Measurements from ENCODE around the gene GDPD3.
"Not testable (repeated sequence)": the region's sequence is repeated elsewhere in the genome, so short reads cannot be mapped to it uniquely, and the experiment has no call there.

GDPD3 gene

GRCh38 chr16:30139583-30140481 lies 26.5 kb upstream of the GDPD3 start:
- no peak for TF ChIP-seq CTCF (IDR thresholded peaks at IDR 0.05; ENCODE audit: insufficient read depth, missing control alignments)
- DNase-seq (ENCODE audit: insufficient read length, low spot score) (no peak), FAIRE-seq (no peak)

DNA sequence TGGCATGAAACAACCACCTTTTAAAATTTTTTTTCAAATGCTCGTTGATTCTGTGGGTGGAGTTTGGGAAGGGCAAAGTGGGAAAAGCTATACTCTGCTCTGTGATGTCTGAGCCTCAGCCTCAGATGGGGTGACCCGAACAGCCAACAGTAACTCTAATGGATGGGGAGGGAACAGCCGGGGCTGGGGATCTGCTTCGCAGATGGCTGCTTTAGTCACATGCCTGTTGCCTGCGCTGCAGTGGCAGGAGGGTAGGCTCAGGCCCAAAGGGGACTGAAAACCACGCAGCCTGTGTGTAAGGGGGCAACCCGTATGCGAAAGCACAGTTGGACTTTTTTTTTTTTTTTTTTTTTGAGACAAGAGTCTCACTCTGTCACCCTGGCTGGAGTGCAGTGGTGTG lies 24.6 kb upstream of the GDPD3 start:
- TF ChIP-seq CTCF (IDR thresholded peaks at IDR 0.05; ENCODE audit: insufficient read depth, missing control alignments), result no peak

DNA sequence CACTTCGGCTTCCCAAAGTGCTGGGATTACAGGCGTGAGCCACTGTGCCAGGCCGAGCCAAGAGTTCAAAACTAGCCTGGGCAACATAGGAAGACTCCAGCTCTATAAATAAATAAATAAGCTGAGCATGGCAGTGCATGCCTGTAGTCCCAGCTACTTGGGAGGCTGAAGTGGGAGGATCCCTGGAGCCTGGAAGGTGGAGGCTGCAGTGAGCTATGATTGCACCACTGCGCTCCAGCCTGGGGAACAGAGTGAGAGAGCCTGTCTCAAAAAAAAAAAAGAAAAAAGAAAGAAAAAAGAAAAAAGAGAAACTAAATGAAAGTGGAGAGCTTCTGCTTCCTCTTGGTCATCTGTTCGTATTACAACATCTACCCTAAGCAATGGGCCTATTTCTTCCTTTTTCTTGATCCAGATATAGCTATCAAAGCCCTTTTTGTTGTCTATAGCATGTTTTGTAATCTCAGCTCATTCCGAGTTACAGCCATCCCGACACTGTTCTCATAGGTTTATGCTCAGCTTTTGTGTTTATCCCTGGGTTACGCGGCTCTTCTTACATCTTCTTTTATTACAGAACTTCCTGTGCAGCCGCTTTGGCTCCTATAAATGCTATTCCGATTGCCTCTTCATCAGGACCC lies 23.8 kb upstream of the GDPD3 start:
- no peak for FAIRE-seq
- DNase-seq (ENCODE audit: insufficient read length, low spot score), result no peak
- TF ChIP-seq CTCF (IDR thresholded peaks at IDR 0.05; ENCODE audit: insufficient read depth, missing control alignments), result no peak

More for the DNA sequence above, 24.6 kb upstream of the GDPD3 start:
- DNase-seq (ENCODE audit: insufficient read length, low spot score), result no peak
- no peak for FAIRE-seq

DNA sequence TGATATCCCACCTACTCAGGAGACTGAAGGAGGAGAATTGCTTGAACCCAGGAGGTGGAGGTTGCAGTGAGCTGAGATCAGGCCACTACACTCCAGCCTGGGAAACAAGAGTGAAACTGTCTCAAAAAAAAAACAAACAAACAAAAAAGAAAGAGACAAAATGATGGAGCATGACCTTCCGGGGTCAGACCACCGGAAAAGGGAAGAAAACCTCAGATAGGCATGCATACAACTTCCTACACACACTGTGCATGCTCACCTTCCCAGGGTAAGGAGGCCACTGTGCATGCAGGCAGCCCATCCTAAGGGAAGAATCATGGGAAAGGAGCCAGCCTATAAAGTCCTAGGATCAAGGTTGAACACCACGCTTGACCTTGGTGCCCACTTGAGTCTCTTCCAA lies 19.3 kb upstream of the GDPD3 start:
- FAIRE-seq (no peak), DNase-seq (ENCODE audit: insufficient read length, low spot score) (no peak)
- TF ChIP-seq CTCF (IDR thresholded peaks at IDR 0.05; ENCODE audit: insufficient read depth, missing control alignments), result no peak

DNA sequence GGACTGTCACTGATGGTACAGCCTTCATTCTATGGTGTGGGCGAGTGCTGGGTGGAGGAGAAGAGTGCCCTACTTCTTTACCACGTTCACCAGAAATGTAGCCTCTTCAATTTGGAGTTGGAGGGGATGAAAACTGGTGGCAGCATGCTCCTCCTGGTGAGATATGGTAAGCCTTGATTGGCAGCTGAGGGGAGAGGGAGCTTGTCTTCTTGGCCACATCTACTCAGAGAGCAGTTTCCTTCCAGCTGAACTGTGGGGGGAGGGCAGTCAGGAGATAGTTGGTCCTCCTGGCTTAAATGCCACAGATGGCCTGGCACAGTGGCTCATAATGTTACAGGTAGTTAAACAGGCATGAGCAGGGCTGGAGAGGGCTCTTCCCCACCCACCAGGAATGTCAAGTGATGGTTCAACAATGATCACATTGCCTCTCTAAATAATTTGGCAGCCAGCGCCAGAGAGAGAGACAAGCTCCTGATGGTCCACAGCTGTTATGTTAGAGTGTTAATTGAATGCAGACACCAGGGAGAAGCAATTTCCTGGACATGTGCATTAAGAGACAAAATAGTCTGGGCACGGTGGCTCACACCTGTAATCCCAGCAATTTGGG lies 18.6 kb upstream of the GDPD3 start:
- FAIRE-seq (no peak), DNase-seq (ENCODE audit: insufficient read length, low spot score) (no peak)
- TF ChIP-seq CTCF (IDR thresholded peaks at IDR 0.05; ENCODE audit: insufficient read depth, missing control alignments), result no peak

DNA sequence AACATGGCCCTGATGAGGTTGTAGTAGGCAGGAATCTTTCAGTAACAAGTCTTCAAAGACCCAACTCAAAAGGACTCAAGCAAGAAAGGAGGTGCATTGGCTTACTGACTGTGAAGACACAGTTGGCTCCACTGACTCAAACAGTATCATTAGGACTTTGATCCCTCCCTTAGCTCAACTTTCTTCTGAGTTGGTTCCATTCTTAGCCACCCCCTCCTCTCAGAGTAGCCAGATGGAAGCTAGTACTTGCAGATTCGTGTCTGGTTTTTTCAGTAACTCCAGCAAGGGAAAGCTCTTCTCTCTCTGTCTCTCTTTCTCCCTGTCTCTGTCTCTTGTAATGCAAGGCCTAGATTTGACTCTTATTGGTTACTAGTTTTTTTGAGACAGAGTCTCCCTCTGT lies 14.7 kb upstream of the GDPD3 start:
- TF ChIP-seq CTCF (IDR thresholded peaks at IDR 0.05; ENCODE audit: insufficient read depth, missing control alignments), result no peak
- FAIRE-seq (no peak), DNase-seq (ENCODE audit: insufficient read length, low spot score) (no peak)

- DNase-seq (ENCODE audit: insufficient read length, low spot score); FAIRE-seq: not testable (repeated sequence)
Measured at GRCh38 chr16:30125690-30126089, 12.4 kb upstream of the GDPD3 start.

All from D721Med (cell line).